HG03558 (cell line): ENCODE data around the gene ATP5PD.

ENCODE experiments used
- ATAC-seq: cut with Tn5 transposase; IDR thresholded peaks from one replicate; pipeline ENCODE4 v1.9.1; 2021; ENCODE audit warnings: moderate number of reproducible peaks; ENCODE audit not compliant: unreplicated experiment; ENCODE audit errors: extremely low read depth

The ATP5PD gene

GRCh38 chr17:75003070-75003956 lies 43.5 kb downstream of the ATP5PD start:
- no peak for ATAC-seq

GRCh38 chr17:75001915-75002843 lies 44.6 kb downstream of the ATP5PD start:
- no peak for ATAC-seq

- ATAC-seq = no peak
Observed at GRCh38 chr17:74999523-74999922, 47.2 kb downstream of the ATP5PD start.

- no peak for ATAC-seq
Observed at GRCh38 chr17:74998783-74999182, 48.0 kb downstream of the ATP5PD start.

GRCh38 chr17:74995847-74996246 lies 50.9 kb downstream of the ATP5PD start:
- ATAC-seq = no peak

- ATAC-seq = no peak
Observed at GRCh38 chr17:74994440-74994839, 52.3 kb downstream of the ATP5PD start.

GRCh38 chr17:74992223-74992622 lies 54.5 kb downstream of the ATP5PD start:
- ATAC-seq = no peak

- no peak for ATAC-seq
Observed at GRCh38 chr17:74990581-74991105, 56.1 kb downstream of the ATP5PD start.
